Kidney epithelial cell (primary cell): ENCODE data around the gene KHK. TPM values are rescaled to one million over a fixed set of nuclear protein-coding genes. Genes with fewer than 3 reads are reported as not detected.
A peak's percentile ranks its signal among the peaks of the same experiment; 100 is the strongest.

Experiments used
- DNase-seq: peaks from one replicate; pipeline ENCODE4 v3.0.0-alpha.2; 2010; ENCODE audit warnings: low read depth
- H3K27me3 ChIP-seq: 2 replicates; pipeline ENCODE4 v1.6.0; 2011; ENCODE audit warnings: low read length; ENCODE audit not compliant: control insufficient read depth, insufficient read depth
- H3K36me3 ChIP-seq: 2 replicates; pipeline ENCODE4 v1.5.1; 2011; ENCODE audit warnings: low read length; ENCODE audit not compliant: control insufficient read depth, insufficient read depth
- H3K4me3 ChIP-seq: 2 replicates; pipeline ENCODE4 v1.5.1; 2011; ENCODE audit warnings: low read depth, mild to moderate bottlenecking, control low read depth, low read length
- CTCF ChIP-seq: IDR thresholded peaks from 2 replicates; pipeline ENCODE4 v1.5.1; 2011; ENCODE audit warnings: mild to moderate bottlenecking, moderate library complexity, low read length, control low read depth, inconsistent platforms; ENCODE audit not compliant: insufficient read depth, poor library complexity, severe bottlenecking
- total RNA-seq: library from RNA; depleted of rRNA; stranded (reverse); fragments of >200 nt; gene quantifications from 2 replicates; pipeline ENCODE4 v1.2.3, GENCODE V29; 2015

Gene KHK
- 3.1 and 3.8 TPM in 2 replicates for total RNA-seq

- DNase-seq: no peak
- H3K27me3 ChIP-seq: no peaks in the 10 kb centered on the region
- no peaks in the 10 kb centered on the region for H3K36me3 ChIP-seq
- H3K4me3 ChIP-seq: peak within 1 kb of the TSS; percentile 55
- TF ChIP-seq CTCF: no peak
These were observed at the start of gene KHK for GRCh38 chr2:27086724-27087593. Gene KHK (plus strand): TSS chr2:27086772. CDS start chr2:27087260, 488 bp downstream.

- Histone ChIP-seq H3K27me3 (no peaks in the 10 kb centered on the region), H3K36me3 (peaks cover 3% of the 10 kb centered on the region), H3K4me3 (no peak overlapping the region)
- no peak for TF ChIP-seq CTCF
- no peak for DNase-seq
These were observed 48.6 kb upstream of the KHK start for GRCh38 chr2:27038012-27038411.

- TF ChIP-seq CTCF: no peak
These were observed 47.8 kb upstream of the KHK start for GRCh38 chr2:27038631-27039339.

GRCh38 chr2:27039426-27039825, 47.1 kb upstream of the KHK start:
- TF ChIP-seq CTCF: no peak
- Histone ChIP-seq H3K4me3 (no peak overlapping the region), H3K36me3 (peaks cover 3% of the 10 kb centered on the region), H3K27me3 (no peaks in the 10 kb centered on the region)
- no peak for DNase-seq

More at GRCh38 chr2:27038631-27039339, 47.8 kb upstream of the KHK start:
- Histone ChIP-seq H3K4me3 (no peak overlapping the region), H3K27me3 (no peaks in the 10 kb centered on the region), H3K36me3 (peaks cover 3% of the 10 kb centered on the region)
- DNase-seq: no peak

- no peak for DNase-seq
- TF ChIP-seq CTCF: no peak
- no peaks in the 10 kb centered on the region for H3K27me3 ChIP-seq
- no peak overlapping the region for H3K4me3 ChIP-seq
- peaks cover 3% of the 10 kb centered on the region for H3K36me3 ChIP-seq
These were observed 46.7 kb upstream of the KHK start for GRCh38 chr2:27039871-27040270.

GRCh38 chr2:27040282-27040681, 46.3 kb upstream of the KHK start:
- Histone ChIP-seq H3K36me3 (peaks cover 2% of the 10 kb centered on the region), H3K27me3 (no peaks in the 10 kb centered on the region), H3K4me3 (no peak overlapping the region)
- no peak for TF ChIP-seq CTCF
- no peak for DNase-seq
